Lower lobe of right lung (tissue), 2 donors: Measurements from ENCODE around the gene GRAMD2A. TPM values are rescaled to one million over a fixed set of nuclear protein-coding genes. Genes with fewer than 3 reads are reported as not detected.

Experiments used
- ATAC-seq, 2 donors: fragments of 200-7000 bp; cut with Tn5 transposase; one replicate each; pipeline ENCODE4 v1.9.1; 2020 to 2022; ENCODE audit warnings: mild to moderate bottlenecking in 2 of 2, moderate library complexity in 2 of 2
- DNase-seq: peaks from one replicate; pipeline ENCODE4 v3.0.0-alpha.2; 2020
- H3K27ac ChIP-seq: fragments of 200-600 bp; one replicate; pipeline ENCODE4 v1.8.0; 2022
- H3K27me3 ChIP-seq: fragments of 200-600 bp; one replicate; pipeline ENCODE4 v1.8.0; 2022; ENCODE audit warnings: low read depth
- H3K36me3 ChIP-seq: fragments of 200-600 bp; one replicate; pipeline ENCODE4 v1.8.0; 2022; ENCODE audit warnings: mild to moderate bottlenecking
- H3K4me1 ChIP-seq: fragments of 200-600 bp; one replicate; pipeline ENCODE4 v1.8.0; 2022
- H3K4me3 ChIP-seq: fragments of 200-600 bp; one replicate; pipeline ENCODE4 v1.8.0; 2022; ENCODE audit warnings: mild to moderate bottlenecking
- H3K9me3 ChIP-seq: fragments of 200-600 bp; one replicate; pipeline ENCODE4 v1.8.0; 2022
- intact Hi-C: fragments of 100-400 bp; cut with DNase I; formaldehyde crosslinking; loops from one replicate; pipeline ENCODE4 v1.11.0; 2022
- total RNA-seq: library from RNA; stranded (reverse); fragmentation: NEBNext Ultra II Directional; extraction: Animal tissue kit (Norgen Biotek cat#: 25700); gene quantifications from one replicate; pipeline ENCODE4 v1.2.1, GENCODE V29; 2021
- TF ChIP-seq, protein P1 (sequence below): fragments of 200-600 bp; IDR thresholded peaks from one replicate; pipeline ENCODE4 v1.8.0; 2022; ENCODE audit warnings: antibody characterized with exemption, mild to moderate bottlenecking
- donor health status: DM: no; HTN: yes; CAD: no; lungs with severe emphysema.

Gene GRAMD2A
- total RNA-seq, 1 donor from 2014 or later = 29.3 TPM

DNA sequence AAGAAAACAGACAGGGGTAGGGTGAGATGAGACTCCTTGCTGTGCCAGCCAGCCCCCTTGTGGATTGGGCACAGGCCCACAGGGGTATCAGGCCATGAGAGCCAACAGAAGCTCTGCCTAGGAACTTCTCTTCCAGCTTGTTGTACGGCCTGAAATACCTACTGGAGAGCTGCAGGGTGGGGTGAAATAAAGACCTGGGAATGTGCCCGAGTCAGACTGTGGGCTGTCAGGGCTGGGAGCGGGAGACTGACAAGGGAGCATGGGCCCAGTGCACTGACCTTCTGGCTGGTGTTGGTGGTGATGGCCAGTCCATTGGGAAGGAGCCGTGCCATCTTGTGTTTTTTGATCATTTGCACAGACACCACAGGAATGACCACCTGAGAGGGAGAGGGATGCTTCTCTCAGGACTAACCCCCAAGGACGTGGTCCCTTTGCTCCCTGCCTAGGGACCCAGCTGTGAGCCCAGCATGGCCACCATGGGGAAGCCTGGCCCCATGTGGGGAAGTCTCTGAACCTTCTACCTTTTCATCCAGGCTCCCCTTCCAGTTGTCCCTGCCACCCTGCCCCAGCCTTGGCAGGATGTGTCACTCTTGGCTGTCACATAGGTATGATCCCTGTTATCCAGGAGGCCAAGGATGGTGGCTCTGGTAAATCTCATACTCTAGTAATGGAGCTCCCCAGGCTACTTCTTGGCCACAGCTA is 30.7 kb downstream of the GRAMD2A start:
- H3K4me3 ChIP-seq = no peak overlapping the region
- intact Hi-C loops = no loop called here
- no peaks in the 10 kb centered on the region for H3K36me3 ChIP-seq
- TF ChIP-seq, protein P1, sequence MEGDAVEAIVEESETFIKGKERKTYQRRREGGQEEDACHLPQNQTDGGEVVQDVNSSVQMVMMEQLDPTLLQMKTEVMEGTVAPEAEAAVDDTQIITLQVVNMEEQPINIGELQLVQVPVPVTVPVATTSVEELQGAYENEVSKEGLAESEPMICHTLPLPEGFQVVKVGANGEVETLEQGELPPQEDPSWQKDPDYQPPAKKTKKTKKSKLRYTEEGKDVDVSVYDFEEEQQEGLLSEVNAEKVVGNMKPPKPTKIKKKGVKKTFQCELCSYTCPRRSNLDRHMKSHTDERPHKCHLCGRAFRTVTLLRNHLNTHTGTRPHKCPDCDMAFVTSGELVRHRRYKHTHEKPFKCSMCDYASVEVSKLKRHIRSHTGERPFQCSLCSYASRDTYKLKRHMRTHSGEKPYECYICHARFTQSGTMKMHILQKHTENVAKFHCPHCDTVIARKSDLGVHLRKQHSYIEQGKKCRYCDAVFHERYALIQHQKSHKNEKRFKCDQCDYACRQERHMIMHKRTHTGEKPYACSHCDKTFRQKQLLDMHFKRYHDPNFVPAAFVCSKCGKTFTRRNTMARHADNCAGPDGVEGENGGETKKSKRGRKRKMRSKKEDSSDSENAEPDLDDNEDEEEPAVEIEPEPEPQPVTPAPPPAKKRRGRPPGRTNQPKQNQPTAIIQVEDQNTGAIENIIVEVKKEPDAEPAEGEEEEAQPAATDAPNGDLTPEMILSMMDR = no peak
- H3K27ac ChIP-seq = no peak overlapping the region
- no peaks in the 10 kb centered on the region for H3K27me3 ChIP-seq
- no peak for ATAC-seq
- DNase-seq = no peak
- no peaks in the 10 kb centered on the region for H3K9me3 ChIP-seq
- H3K4me1 ChIP-seq = peaks cover 26% of the 10 kb centered on the region

GRCh38 chr15:72163719-72164118 is 33.9 kb downstream of the GRAMD2A start:
- Histone ChIP-seq H3K4me1 (peaks cover 31% of the 10 kb centered on the region), H3K4me3 (no peak overlapping the region), H3K27ac (no peak overlapping the region), H3K36me3 (no peaks in the 10 kb centered on the region), H3K27me3 (no peaks in the 10 kb centered on the region), H3K9me3 (no peaks in the 10 kb centered on the region)
- TF ChIP-seq, protein P1 = no peak
- ATAC-seq (no peak), DNase-seq (no peak)
- intact Hi-C loops = no loop called here

GRCh38 chr15:72162569-72162968 is 35.0 kb downstream of the GRAMD2A start:
- TF ChIP-seq, protein P1 = no peak
- H3K4me3 ChIP-seq = no peak overlapping the region
- no peaks in the 10 kb centered on the region for H3K36me3 ChIP-seq
- intact Hi-C loops = no loop called here
- H3K27ac ChIP-seq = peak overlapping the region; percentile 64
- H3K9me3 ChIP-seq = no peaks in the 10 kb centered on the region
- no peaks in the 10 kb centered on the region for H3K27me3 ChIP-seq
- DNase-seq (no peak), ATAC-seq (no peak)
- H3K4me1 ChIP-seq = peaks cover 20% of the 10 kb centered on the region

DNA sequence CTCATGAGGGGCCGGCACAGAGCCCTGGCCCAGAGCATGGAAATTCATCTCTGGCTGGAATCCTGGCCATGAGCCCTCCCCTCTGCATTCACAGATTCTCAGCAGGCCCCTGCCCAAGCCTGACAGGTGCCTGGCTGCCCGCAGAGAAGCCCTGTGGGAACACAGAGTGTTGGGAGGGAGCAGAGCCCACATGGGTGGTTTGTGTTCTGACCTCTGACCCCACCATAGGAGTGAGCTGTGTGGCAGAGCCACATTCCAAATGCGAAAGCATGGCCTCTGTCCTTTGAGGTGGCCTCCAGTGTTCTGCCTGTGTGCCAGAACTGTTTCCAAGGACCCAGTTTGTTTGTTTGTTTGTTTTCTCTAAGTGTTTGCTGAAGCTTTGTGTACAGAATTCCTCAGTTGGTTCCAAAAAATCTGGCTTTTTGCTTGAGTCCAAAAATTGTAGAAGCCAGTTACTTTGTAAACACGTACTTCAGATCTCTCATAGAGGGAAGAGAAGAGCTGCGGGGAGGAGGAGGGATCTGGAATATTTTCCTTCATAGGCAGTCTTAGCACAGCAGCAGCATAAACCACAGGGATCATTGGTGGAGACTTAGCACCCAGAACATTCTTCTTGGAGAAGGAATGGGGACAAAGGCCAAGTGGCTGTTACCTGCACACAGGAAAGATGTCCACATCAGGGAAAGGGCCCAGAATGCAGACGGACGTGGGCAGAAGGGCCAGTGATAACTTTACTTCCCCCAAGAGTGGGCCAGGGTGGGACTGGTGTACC is 36.0 kb downstream of the GRAMD2A start:
- Histone ChIP-seq H3K4me1 (peaks cover 20% of the 10 kb centered on the region), H3K27me3 (no peaks in the 10 kb centered on the region), H3K4me3 (no peak overlapping the region), H3K36me3 (no peaks in the 10 kb centered on the region), H3K27ac (peak overlapping the region; percentile 64), H3K9me3 (no peaks in the 10 kb centered on the region)
- TF ChIP-seq, protein P1 = no peak
- intact Hi-C loops = no loop called here
- ATAC-seq (peak; percentile 87 to 88), DNase-seq (peak; percentile 49)

DNA sequence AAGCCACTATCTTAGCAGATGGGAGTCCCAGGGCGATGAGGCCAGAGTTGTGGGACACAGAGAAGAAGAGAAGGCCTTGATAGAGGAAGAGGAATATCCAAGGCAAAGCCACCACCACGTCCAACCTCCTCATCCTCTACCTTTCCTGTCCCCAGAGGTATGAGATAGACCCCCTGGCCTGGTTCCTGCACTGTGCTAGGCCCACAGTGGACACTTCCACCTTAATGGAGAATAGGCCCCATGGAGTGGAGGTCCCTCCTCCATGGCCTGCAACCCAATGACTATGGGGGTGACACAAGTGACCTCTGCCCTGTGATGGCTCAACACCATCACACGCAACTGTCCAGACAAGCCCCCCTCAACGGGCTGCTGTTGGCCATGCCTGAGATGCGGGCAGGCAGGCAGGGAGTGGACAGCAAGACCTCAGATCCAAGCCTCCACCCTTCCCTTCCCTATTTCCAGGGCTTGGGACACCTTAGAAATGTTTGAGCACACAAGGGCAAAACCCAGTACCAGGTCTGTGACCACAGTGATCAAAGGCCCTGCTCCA is 36.8 kb downstream of the GRAMD2A start:
- Histone ChIP-seq H3K27me3 (no peaks in the 10 kb centered on the region), H3K27ac (peak overlapping the region; percentile 64), H3K9me3 (no peaks in the 10 kb centered on the region), H3K4me1 (peaks cover 21% of the 10 kb centered on the region), H3K36me3 (no peaks in the 10 kb centered on the region), H3K4me3 (no peak overlapping the region)
- intact Hi-C loops = no loop called here
- DNase-seq = no peak
- no peak for ATAC-seq
- TF ChIP-seq, protein P1 = no peak
